LNCAP (cell line): ENCODE results near the gene HS6ST3.

Experiments used
- CTCF ChIP-seq: fragments of 450-650 bp; IDR thresholded peaks from 2 replicates; pipeline ENCODE4 v1.5.1; 2017; ENCODE audit warnings: mild to moderate bottlenecking

The HS6ST3 gene

GRCh38 chr13:96178759-96179158 lies 88.9 kb downstream of the HS6ST3 start:
- no peak for TF ChIP-seq CTCF

- no peak for TF ChIP-seq CTCF
Observed at GRCh38 chr13:96179309-96179708, 89.4 kb downstream of the HS6ST3 start.

- no peak for TF ChIP-seq CTCF
Observed at GRCh38 chr13:96181911-96182310, 92.0 kb downstream of the HS6ST3 start.

- no peak for TF ChIP-seq CTCF
Observed at GRCh38 chr13:96185818-96186217, 95.9 kb downstream of the HS6ST3 start.

- TF ChIP-seq CTCF: no peak
Observed at GRCh38 chr13:96191367-96191766, 101.5 kb downstream of the HS6ST3 start.

- TF ChIP-seq CTCF: no peak
Observed at GRCh38 chr13:96193728-96194310, 103.9 kb downstream of the HS6ST3 start.

- no peak for TF ChIP-seq CTCF
Observed at GRCh38 chr13:96198038-96198437, 108.1 kb downstream of the HS6ST3 start.

- TF ChIP-seq CTCF: no peak
Observed at GRCh38 chr13:96199315-96199714, 109.4 kb downstream of the HS6ST3 start.
